ENCODE measurements around the gene ANKFN1.

The ANKFN1 gene

DNA sequence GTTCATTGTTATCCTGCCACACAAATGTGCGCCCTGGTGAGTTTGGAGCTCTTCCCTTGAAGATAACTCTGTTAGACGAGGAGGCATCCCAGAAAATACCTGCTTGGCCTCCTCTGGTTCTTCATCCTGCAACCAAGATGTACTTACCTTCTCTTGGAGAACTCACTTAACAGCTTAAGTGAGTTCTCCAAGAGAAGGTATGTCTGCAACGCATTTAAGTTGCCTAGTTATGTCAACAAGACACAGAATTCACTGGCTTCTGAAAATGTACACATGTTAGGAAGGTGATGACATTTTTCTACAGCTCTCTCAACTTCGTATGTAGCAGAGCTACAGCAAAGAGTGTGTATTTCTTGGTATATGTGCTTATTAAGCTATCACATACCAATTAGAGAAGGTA is 361.6 kb downstream of the ANKFN1 start:
- TF ChIP-seq EZH2 (optimal IDR thresholded peaks at IDR 0.05; ENCODE audit: low read depth, low read length) (no peak), EZH2phosphoT487 (IDR thresholded peaks at IDR 0.05; ENCODE audit: low read length) (no peak)
- TF ChIP-seq, protein P1, sequence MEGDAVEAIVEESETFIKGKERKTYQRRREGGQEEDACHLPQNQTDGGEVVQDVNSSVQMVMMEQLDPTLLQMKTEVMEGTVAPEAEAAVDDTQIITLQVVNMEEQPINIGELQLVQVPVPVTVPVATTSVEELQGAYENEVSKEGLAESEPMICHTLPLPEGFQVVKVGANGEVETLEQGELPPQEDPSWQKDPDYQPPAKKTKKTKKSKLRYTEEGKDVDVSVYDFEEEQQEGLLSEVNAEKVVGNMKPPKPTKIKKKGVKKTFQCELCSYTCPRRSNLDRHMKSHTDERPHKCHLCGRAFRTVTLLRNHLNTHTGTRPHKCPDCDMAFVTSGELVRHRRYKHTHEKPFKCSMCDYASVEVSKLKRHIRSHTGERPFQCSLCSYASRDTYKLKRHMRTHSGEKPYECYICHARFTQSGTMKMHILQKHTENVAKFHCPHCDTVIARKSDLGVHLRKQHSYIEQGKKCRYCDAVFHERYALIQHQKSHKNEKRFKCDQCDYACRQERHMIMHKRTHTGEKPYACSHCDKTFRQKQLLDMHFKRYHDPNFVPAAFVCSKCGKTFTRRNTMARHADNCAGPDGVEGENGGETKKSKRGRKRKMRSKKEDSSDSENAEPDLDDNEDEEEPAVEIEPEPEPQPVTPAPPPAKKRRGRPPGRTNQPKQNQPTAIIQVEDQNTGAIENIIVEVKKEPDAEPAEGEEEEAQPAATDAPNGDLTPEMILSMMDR (IDR thresholded peaks at IDR 0.05; ENCODE audit: low read length), result no peak
- no peaks in the 10 kb centered on the region for H3K79me2 ChIP-seq (ENCODE audit: low read length)
- H4K20me1 ChIP-seq (ENCODE audit: insufficient read depth, low read length), result no peaks in the 10 kb centered on the region
- no peak overlapping the region for H3K4me2 ChIP-seq (ENCODE audit: low read depth, low read length)
- no peaks in the 10 kb centered on the region for H3K9me3 ChIP-seq (replicated peaks; ENCODE audit: insufficient read depth, low read length)
- H3K9ac ChIP-seq (ENCODE audit: low read length), result no peak overlapping the region
- H3K9me2 ChIP-seq (replicated peaks; ENCODE audit: insufficient read depth, low read length), result no peaks in the 10 kb centered on the region
- H3K36me3 ChIP-seq (replicated peaks; ENCODE audit: insufficient read depth, low read length), result no peaks in the 10 kb centered on the region
- no peaks in the 10 kb centered on the region for H3F3A ChIP-seq (ENCODE audit: insufficient read depth, low read length)
- H3K4me1 ChIP-seq (ENCODE audit: low read length), result no peaks in the 10 kb centered on the region
- H3K27ac ChIP-seq (ENCODE audit: low read length), result no peak overlapping the region
- H2AFZ ChIP-seq (ENCODE audit: low read length), result no peak overlapping the region
- no peak overlapping the region for H3K4me3 ChIP-seq (ENCODE audit: low read length)
- no peak for DNase-seq
- H3K27me3 ChIP-seq (replicated peaks; ENCODE audit: insufficient read depth, low read length), result no peaks in the 10 kb centered on the region

DNA sequence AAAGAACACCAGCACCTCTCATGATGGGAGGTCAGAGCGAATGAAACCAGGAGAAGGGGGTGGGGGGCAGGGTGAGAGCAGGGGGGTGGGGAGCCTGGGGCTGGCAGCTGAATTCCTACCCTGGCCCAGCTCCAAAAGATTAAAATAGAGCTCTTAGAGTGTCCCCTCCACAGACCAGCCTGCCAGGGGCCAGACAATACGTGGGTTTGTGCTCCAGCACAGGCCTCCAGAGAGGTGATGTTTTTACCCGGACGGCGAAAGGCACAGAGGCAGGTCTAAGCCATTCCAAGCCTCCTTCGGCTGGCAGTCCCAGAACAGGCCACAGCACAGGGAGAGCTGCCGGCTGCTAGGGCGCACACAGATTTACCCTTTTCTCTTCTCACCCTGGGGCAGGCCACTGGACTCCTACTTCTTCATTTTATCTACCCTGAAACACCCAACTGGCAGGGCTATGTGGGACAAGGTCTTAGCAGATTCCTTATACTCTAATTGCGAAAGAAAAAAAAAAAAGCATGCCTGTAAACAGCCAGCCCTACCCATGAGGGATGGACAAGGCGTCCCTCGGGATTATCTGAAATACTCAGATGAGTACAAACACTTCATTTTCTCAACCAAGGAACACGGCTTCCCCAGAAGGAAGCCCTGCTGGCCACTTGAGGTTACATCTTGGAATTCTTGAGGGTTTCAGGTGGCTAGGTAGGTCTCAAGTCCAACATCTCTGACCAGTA is 368.3 kb downstream of the ANKFN1 start:
- Histone ChIP-seq H3F3A (ENCODE audit: insufficient read depth, low read length) (no peaks in the 10 kb centered on the region), H3K9me3 (replicated peaks; ENCODE audit: insufficient read depth, low read length) (no peaks in the 10 kb centered on the region), H3K4me1 (ENCODE audit: low read length) (no peaks in the 10 kb centered on the region), H3K9ac (ENCODE audit: low read length) (no peak overlapping the region), H3K4me2 (ENCODE audit: low read depth, low read length) (no peak overlapping the region), H4K20me1 (ENCODE audit: insufficient read depth, low read length) (no peaks in the 10 kb centered on the region), H2AFZ (ENCODE audit: low read length) (no peak overlapping the region), H3K36me3 (replicated peaks; ENCODE audit: insufficient read depth, low read length) (no peaks in the 10 kb centered on the region), H3K27ac (ENCODE audit: low read length) (no peak overlapping the region), H3K4me3 (ENCODE audit: low read length) (no peak overlapping the region), H3K27me3 (replicated peaks; ENCODE audit: insufficient read depth, low read length) (no peaks in the 10 kb centered on the region), H3K9me2 (replicated peaks; ENCODE audit: insufficient read depth, low read length) (no peaks in the 10 kb centered on the region), H3K79me2 (ENCODE audit: low read length) (no peaks in the 10 kb centered on the region)
- DNase-seq, result no peak
- no peak for TF ChIP-seq EZH2 (optimal IDR thresholded peaks at IDR 0.05; ENCODE audit: low read depth, low read length)
- TF ChIP-seq EZH2phosphoT487 (IDR thresholded peaks at IDR 0.05; ENCODE audit: low read length), result no peak
- TF ChIP-seq, protein P1 (IDR thresholded peaks at IDR 0.05; ENCODE audit: low read length), result no peak

DNA sequence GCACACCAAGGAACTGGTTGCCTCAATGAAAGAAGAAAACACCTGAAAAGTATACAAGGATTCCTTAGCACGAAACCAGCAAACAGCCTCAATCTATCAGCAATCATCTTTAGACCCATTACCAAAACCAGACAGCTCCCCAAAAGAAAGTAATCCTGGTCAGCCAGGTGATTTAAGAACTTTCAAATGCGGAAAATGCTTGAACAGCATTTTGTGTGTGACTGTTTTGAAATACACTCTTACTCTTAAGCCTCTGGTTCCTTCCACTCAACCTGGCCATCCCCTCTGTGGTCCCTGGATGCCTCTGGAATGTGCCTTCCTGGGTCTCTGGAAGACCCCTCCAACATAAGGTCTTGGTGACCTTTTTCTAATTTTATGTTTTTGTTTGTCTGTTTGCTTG is 369.8 kb downstream of the ANKFN1 start:
- Histone ChIP-seq H3K9me3 (replicated peaks; ENCODE audit: insufficient read depth, low read length) (no peaks in the 10 kb centered on the region), H3K9me2 (replicated peaks; ENCODE audit: insufficient read depth, low read length) (no peaks in the 10 kb centered on the region), H3K27ac (ENCODE audit: low read length) (no peak overlapping the region), H3K27me3 (replicated peaks; ENCODE audit: insufficient read depth, low read length) (no peaks in the 10 kb centered on the region), H3K4me1 (ENCODE audit: low read length) (no peaks in the 10 kb centered on the region), H3K4me3 (ENCODE audit: low read length) (no peak overlapping the region), H3F3A (ENCODE audit: insufficient read depth, low read length) (no peaks in the 10 kb centered on the region), H3K4me2 (ENCODE audit: low read depth, low read length) (no peak overlapping the region), H3K36me3 (replicated peaks; ENCODE audit: insufficient read depth, low read length) (no peaks in the 10 kb centered on the region), H2AFZ (ENCODE audit: low read length) (no peak overlapping the region), H4K20me1 (ENCODE audit: insufficient read depth, low read length) (no peaks in the 10 kb centered on the region), H3K79me2 (ENCODE audit: low read length) (no peaks in the 10 kb centered on the region), H3K9ac (ENCODE audit: low read length) (no peak overlapping the region)
- no peak for DNase-seq
- TF ChIP-seq EZH2 (optimal IDR thresholded peaks at IDR 0.05; ENCODE audit: low read depth, low read length), result no peak
- TF ChIP-seq, protein P1 (IDR thresholded peaks at IDR 0.05; ENCODE audit: low read length), result no peak
- no peak for TF ChIP-seq EZH2phosphoT487 (IDR thresholded peaks at IDR 0.05; ENCODE audit: low read length)

Data from MM.1S (cell line).